DND-41 (cell line): Measurements from ENCODE around the gene INTS1.

Experiments used
- EZH2 ChIP-seq: IDR thresholded peaks from 3 replicates; pipeline ENCODE4 v1.6.1; 2012; ENCODE audit warnings: borderline replicate concordance, low read depth, mild to moderate bottlenecking, moderate library complexity, low read length, inconsistent platforms; ENCODE audit not compliant: severe bottlenecking
- TF ChIP-seq, protein P1 (sequence below): IDR thresholded peaks from 2 replicates; pipeline ENCODE4 v1.5.1; 2012; ENCODE audit warnings: borderline replicate concordance, low read length, moderate library complexity, mild to moderate bottlenecking; ENCODE audit not compliant: poor library complexity, severe bottlenecking; ENCODE audit errors: extremely low read depth

DNA sequence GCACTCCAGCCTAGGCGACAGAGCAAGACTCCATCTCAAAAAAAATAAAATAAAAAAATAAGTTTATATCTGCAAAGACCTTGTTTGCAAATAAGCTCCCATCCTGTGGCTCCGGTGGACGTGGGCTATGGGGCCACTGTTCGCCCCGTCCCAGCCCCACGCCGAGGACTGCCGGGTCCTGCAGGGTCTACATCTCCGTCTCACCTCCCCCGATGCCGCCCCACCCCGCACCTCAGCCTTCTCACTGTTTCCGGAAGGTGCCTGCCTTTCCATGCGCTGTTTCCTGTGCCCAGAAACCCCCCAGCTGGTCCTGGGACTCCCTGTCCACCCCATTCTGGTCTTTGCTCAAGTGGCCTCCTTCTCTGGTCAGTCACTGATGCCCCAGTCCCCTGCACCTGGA, 5.0 kb upstream of the INTS1 start:
- no peak for TF ChIP-seq EZH2
- TF ChIP-seq, protein P1, sequence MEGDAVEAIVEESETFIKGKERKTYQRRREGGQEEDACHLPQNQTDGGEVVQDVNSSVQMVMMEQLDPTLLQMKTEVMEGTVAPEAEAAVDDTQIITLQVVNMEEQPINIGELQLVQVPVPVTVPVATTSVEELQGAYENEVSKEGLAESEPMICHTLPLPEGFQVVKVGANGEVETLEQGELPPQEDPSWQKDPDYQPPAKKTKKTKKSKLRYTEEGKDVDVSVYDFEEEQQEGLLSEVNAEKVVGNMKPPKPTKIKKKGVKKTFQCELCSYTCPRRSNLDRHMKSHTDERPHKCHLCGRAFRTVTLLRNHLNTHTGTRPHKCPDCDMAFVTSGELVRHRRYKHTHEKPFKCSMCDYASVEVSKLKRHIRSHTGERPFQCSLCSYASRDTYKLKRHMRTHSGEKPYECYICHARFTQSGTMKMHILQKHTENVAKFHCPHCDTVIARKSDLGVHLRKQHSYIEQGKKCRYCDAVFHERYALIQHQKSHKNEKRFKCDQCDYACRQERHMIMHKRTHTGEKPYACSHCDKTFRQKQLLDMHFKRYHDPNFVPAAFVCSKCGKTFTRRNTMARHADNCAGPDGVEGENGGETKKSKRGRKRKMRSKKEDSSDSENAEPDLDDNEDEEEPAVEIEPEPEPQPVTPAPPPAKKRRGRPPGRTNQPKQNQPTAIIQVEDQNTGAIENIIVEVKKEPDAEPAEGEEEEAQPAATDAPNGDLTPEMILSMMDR: no peak
